ENCODE measurements around the gene GAL3ST1. TPM values are rescaled to one million over a fixed set of nuclear protein-coding genes. Genes with fewer than 3 reads are reported as not detected.

GAL3ST1 gene
- polyA plus RNA-seq, 1 donor from 2014 or later, result 1.6 TPM

GRCh38 chr22:30513462-30513861 lies 61.0 kb downstream of the GAL3ST1 start:
- Histone ChIP-seq H3K4me2 (ENCODE audit: low read length) (no peak overlapping the region), H3K9ac (ENCODE audit: low read length) (no peak overlapping the region), H2AFZ (ENCODE audit: low read depth, low read length) (no peak overlapping the region), H3K79me2 (replicated peaks; ENCODE audit: insufficient read depth, low read length) (no peaks in the 10 kb centered on the region), H3K9me3 (ENCODE audit: low read length) (no peaks in the 10 kb centered on the region), H3K9me2 (ENCODE audit: insufficient read depth, low read length) (no peaks in the 10 kb centered on the region), H3F3A (ENCODE audit: insufficient read depth, low read length, poor library complexity, severe bottlenecking) (no peaks in the 10 kb centered on the region), H3K27ac (ENCODE audit: low read length) (no peak overlapping the region), H3K36me3 (ENCODE audit: insufficient read depth, low read length) (no peaks in the 10 kb centered on the region), H3K4me3 (ENCODE audit: low read length) (no peak overlapping the region), H3K27me3 (ENCODE audit: insufficient read depth, low read depth, low read length) (no peaks in the 10 kb centered on the region), H4K20me1 (ENCODE audit: insufficient read depth) (no peaks in the 10 kb centered on the region)
- TF ChIP-seq CTCF (IDR thresholded peaks at IDR 0.05; ENCODE audit: poor library complexity, severe bottlenecking) (no peak), POLR2AphosphoS5 (IDR thresholded peaks at IDR 0.05) (no peak), SMC3 (conservative IDR thresholded peaks at IDR 0.05; ENCODE audit: poor library complexity) (no peak), MXI1 (conservative IDR thresholded peaks at IDR 0.05; ENCODE audit: poor library complexity, severe bottlenecking) (no peak), EP300 (conservative IDR thresholded peaks at IDR 0.05; ENCODE audit: poor library complexity, severe bottlenecking) (no peak)
- TF ChIP-seq, protein P1, sequence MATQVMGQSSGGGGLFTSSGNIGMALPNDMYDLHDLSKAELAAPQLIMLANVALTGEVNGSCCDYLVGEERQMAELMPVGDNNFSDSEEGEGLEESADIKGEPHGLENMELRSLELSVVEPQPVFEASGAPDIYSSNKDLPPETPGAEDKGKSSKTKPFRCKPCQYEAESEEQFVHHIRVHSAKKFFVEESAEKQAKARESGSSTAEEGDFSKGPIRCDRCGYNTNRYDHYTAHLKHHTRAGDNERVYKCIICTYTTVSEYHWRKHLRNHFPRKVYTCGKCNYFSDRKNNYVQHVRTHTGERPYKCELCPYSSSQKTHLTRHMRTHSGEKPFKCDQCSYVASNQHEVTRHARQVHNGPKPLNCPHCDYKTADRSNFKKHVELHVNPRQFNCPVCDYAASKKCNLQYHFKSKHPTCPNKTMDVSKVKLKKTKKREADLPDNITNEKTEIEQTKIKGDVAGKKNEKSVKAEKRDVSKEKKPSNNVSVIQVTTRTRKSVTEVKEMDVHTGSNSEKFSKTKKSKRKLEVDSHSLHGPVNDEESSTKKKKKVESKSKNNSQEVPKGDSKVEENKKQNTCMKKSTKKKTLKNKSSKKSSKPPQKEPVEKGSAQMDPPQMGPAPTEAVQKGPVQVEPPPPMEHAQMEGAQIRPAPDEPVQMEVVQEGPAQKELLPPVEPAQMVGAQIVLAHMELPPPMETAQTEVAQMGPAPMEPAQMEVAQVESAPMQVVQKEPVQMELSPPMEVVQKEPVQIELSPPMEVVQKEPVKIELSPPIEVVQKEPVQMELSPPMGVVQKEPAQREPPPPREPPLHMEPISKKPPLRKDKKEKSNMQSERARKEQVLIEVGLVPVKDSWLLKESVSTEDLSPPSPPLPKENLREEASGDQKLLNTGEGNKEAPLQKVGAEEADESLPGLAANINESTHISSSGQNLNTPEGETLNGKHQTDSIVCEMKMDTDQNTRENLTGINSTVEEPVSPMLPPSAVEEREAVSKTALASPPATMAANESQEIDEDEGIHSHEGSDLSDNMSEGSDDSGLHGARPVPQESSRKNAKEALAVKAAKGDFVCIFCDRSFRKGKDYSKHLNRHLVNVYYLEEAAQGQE (IDR thresholded peaks at IDR 0.05; ENCODE audit: borderline replicate concordance), result no peak

DNA sequence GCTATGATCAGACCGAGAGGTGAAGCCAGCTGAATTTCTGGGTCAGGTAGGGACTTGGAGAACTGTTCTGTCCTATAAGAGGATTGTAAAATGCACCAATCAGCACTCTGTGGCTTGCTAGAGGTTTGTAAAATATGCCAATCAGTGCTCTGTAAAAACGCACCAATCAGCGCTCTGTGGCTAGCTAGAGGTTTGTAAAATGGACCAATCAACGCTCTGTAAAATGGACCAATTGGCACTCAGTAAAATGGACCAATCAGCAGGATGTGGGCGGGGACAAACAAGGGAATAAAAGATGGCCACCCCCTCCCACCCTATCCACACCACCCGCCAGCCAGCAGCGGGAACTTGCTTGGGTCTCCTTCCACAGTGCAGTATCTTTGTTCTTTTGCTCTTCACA lies 62.6 kb downstream of the GAL3ST1 start:
- TF ChIP-seq CTCF (IDR thresholded peaks at IDR 0.05; ENCODE audit: poor library complexity, severe bottlenecking), result no peak
- no peaks in the 10 kb centered on the region for H3K9me2 ChIP-seq (ENCODE audit: insufficient read depth, low read length)
- no peak overlapping the region for H3K9ac ChIP-seq (ENCODE audit: low read length)
- H3K4me2 ChIP-seq (ENCODE audit: low read length), result no peak overlapping the region
- H2AFZ ChIP-seq (ENCODE audit: low read depth, low read length), result no peak overlapping the region
- H3K36me3 ChIP-seq (ENCODE audit: insufficient read depth, low read length), result no peaks in the 10 kb centered on the region
- no peaks in the 10 kb centered on the region for H3K9me3 ChIP-seq (ENCODE audit: low read length)
- no peaks in the 10 kb centered on the region for H3F3A ChIP-seq (ENCODE audit: insufficient read depth, low read length, poor library complexity, severe bottlenecking)
- no peak overlapping the region for H3K27ac ChIP-seq (ENCODE audit: low read length)
- no peaks in the 10 kb centered on the region for H3K79me2 ChIP-seq (replicated peaks; ENCODE audit: insufficient read depth, low read length)
- H4K20me1 ChIP-seq (ENCODE audit: insufficient read depth), result no peaks in the 10 kb centered on the region
- no peaks in the 10 kb centered on the region for H3K27me3 ChIP-seq (ENCODE audit: insufficient read depth, low read depth, low read length)
- no peak overlapping the region for H3K4me3 ChIP-seq (ENCODE audit: low read length)

DNA sequence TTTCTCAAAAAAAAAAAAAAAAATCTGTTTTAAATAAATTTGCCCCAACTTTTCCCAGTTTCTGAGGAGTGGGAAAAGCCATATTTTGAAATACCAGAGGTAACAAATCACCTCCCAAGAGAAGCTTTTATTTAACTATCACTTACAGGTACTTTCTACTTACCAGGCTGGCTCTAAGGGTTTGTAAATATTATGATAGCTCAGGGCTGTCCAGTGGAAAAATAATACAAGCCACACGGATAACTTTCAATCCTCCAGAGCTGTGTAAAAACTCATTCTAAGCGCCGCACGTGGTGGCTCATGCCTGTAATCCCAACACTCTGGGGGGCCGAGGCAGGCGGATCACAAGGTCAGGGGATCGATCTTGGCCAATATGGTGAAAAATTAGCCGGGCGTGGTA lies 63.4 kb downstream of the GAL3ST1 start:
- Histone ChIP-seq H3K4me2 (ENCODE audit: low read length) (no peak overlapping the region), H3K4me3 (ENCODE audit: low read length) (no peak overlapping the region), H3F3A (ENCODE audit: insufficient read depth, low read length, poor library complexity, severe bottlenecking) (no peaks in the 10 kb centered on the region), H3K9me3 (ENCODE audit: low read length) (no peaks in the 10 kb centered on the region), H3K27ac (ENCODE audit: low read length) (no peak overlapping the region), H4K20me1 (ENCODE audit: insufficient read depth) (no peaks in the 10 kb centered on the region), H3K36me3 (ENCODE audit: insufficient read depth, low read length) (no peaks in the 10 kb centered on the region), H3K9me2 (ENCODE audit: insufficient read depth, low read length) (no peaks in the 10 kb centered on the region), H3K27me3 (ENCODE audit: insufficient read depth, low read depth, low read length) (no peaks in the 10 kb centered on the region), H2AFZ (ENCODE audit: low read depth, low read length) (no peak overlapping the region), H3K9ac (ENCODE audit: low read length) (no peak overlapping the region), H3K79me2 (replicated peaks; ENCODE audit: insufficient read depth, low read length) (no peaks in the 10 kb centered on the region)
- TF ChIP-seq EP300 (conservative IDR thresholded peaks at IDR 0.05; ENCODE audit: poor library complexity, severe bottlenecking) (no peak), CTCF (IDR thresholded peaks at IDR 0.05; ENCODE audit: poor library complexity, severe bottlenecking) (no peak), TAF1 (IDR thresholded peaks at IDR 0.05; ENCODE audit: low read depth) (no peak), MXI1 (conservative IDR thresholded peaks at IDR 0.05; ENCODE audit: poor library complexity, severe bottlenecking) (no peak), POLR2AphosphoS5 (IDR thresholded peaks at IDR 0.05) (no peak), RAD21 (conservative IDR thresholded peaks at IDR 0.05) (no peak), SMC3 (conservative IDR thresholded peaks at IDR 0.05; ENCODE audit: poor library complexity) (no peak)
- TF ChIP-seq, protein P1 (IDR thresholded peaks at IDR 0.05; ENCODE audit: borderline replicate concordance), result no peak

Measured in neural cell (in vitro differentiated cells).